Upper lobe of left lung (tissue), 4 donors: Measurements from ENCODE around the gene RUNX1.

Experiments
- CTCF ChIP-seq, 6 experiments: fragments of 450-650 bp in 4 of 6; fragments of 200-600 bp in 2 of 6; sonication (generic) in 2 of 6; IDR thresholded peaks; one replicate each; pipeline ENCODE4 v1.5.1; 2016 to 2019; ENCODE audit warnings: antibody characterized with exemption in 6 of 6
- POLR2A ChIP-seq, 4 donors: fragments of 450-650 bp; IDR thresholded peaks; one replicate each; pipeline ENCODE4 v1.5.1; 2016 to 2017; ENCODE audit warnings: antibody characterized with exemption in 4 of 4, mild to moderate bottlenecking in 2 of 4

DNA sequence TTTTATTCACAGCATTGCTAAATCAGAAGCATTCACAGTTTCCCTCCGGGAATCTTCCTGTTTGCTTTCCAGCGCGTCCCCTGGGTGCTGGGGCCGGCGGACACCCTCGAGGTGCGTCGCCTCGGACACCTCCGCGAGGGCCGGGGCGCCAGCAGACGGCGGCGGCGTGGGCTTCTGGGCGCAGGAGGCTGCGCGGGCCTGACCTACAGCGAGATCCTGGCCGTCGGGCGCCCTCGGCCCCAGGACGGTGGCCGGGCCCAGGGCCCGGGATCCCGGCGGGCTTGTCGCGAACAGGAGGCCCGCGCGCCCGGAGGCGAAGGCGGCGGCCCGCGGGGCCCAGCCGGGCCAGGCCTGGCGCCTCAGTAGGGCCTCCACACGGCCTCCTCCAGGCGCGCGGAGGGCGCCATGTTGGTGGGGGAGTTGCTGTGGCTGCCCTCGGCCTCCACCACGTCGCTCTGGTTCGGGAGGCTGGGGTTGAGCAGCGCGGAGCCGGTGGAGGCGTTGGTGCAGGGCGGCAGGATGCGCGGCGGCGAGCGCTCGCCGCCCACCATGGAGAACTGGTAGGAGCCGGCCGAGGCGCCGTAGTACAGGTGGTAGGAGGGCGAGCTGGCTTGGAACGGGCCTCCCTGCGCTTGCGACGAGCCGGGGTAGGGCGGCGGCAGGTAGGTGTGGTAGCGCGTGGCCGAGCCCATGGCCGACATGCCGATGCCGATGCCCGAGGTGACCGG lies 257.2 kb downstream of the RUNX1 start:
- TF ChIP-seq POLR2A (IDR thresholded peaks at IDR 0.05) (no peak), CTCF (IDR thresholded peaks at IDR 0.05) (no peak)
